GM18526 (cell line): ENCODE results near the gene PPP1R3G.

ENCODE experiments used
- POLR2A ChIP-seq: IDR thresholded peaks from 3 replicates; pipeline ENCODE4 v1.6.1; 2011; ENCODE audit not compliant: insufficient read length; ENCODE audit errors: extremely low read depth

PPP1R3G gene

DNA sequence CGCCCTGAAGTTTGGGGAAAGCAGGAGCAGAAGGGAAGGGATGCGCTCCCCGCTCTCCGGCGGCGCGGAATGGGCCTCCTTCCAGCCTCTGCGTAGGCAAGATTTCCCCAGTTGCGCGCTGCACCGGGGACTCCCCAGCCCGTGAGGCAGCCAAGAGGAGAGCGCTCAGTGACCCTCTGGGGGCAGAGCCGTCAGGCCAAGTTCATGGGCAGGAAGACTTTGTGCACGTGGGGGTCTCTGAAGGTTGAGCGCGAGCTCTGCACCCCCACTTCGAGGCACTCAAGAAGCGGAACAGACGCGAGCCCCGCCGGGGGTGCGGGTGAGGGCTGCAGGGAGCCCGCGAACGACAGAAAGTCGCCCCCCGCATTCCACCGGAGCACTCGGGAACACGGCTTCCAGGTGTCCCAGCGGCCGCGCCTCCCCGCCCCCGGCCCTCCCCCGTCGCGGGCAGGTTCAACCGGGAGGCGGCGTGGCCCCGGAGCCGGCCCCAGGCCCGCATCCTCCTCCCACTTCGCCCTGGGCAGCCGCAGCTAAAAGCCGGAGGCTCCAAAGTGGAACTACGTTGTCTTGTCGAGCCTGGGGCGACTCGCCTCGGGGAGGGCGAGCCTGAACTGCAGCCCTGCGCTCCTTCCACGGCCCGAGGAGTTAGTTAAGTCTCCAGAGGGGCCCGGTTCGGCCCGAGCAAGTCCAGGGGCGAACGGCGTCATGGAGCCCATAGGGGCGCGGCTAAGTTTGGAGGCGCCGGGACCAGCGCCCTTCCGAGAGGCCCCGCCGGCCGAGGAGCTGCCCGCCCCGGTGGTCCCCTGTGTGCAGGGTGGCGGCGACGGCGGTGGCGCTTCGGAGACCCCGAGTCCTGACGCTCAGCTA lies at the start of gene PPP1R3G:
Gene PPP1R3G (plus strand): TSS at position 561 of the 867 bp plus-strand sequence. CDS start 145 bp downstream, at position 706.
- TF ChIP-seq POLR2A, result no peak

DNA sequence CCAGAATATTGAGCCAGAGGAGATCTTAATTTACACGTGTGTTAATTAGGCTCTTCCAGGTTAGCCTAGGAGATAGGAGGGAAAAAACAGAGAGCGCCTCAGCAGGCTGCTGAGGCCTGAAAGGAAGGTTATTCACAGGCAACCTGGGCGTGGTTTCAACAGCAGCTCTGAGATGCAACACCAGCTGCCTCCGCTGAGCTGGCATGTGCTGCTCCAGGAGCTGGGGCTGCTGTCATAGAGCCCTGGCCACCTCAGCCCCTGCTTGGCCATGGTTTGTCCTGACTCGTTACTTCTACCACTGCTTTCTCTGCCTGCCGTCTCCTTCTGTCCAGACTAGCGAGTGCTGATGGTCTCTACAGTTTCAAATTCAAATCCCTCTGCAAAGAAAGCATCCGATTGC lies 48.9 kb upstream of the PPP1R3G start:
- no peak for TF ChIP-seq POLR2A

DNA sequence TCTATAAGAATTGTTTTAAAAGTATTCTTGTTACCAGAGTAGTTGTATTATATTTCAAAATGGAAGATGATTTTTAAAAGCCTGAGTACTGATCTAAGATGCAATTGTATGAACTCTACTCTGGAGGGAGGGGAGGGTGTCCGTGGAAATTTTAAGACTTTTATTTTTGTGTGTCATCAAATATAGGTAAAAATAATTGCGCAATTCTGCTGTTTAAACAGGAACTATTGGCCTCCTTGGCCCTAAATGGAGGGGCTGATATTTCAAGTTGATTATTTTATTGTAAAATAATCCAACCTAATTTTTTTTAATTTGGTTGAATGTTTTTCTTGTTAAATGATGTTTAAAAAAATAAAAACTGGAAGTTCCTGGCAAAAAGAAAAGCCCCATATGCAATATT lies 43.2 kb upstream of the PPP1R3G start:
- no peak for TF ChIP-seq POLR2A

DNA sequence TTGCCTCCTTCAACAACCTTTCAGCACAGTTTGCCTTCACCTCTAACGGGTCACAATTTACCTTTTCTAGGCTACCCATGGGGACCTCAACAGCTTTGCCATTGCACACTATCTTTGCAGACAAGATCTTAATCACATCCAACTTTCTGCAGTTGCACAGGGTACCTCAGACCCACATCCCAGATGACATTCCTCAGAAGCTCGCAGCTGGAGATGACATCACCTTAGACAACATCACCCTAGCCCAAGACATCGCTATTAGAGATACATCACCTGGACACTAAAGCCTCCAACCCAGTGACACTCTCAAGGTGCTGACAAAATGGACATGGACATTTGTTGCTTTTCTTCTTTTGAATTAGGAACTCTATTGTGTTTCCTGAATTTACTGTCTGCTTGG lies 42.7 kb upstream of the PPP1R3G start:
- TF ChIP-seq POLR2A, result no peak

DNA sequence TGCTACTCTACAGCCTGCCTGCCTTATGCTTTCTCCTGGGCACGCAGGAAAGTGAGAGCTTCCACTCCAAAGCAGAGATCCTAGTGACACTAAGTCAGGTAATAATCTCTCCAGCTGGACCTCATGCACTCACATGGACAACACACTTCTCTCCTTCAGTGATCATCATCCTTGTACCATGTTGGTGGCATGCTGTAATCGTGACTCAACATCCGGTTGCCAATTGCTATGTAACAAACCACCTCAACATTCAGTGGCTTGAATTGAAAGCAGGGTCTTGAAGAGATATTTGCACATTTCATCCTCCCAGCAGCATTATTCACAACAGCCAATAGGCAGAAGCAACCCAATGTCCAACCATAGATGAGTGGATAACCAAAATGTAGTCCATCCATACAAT lies 40.3 kb upstream of the PPP1R3G start:
- no peak for TF ChIP-seq POLR2A

DNA sequence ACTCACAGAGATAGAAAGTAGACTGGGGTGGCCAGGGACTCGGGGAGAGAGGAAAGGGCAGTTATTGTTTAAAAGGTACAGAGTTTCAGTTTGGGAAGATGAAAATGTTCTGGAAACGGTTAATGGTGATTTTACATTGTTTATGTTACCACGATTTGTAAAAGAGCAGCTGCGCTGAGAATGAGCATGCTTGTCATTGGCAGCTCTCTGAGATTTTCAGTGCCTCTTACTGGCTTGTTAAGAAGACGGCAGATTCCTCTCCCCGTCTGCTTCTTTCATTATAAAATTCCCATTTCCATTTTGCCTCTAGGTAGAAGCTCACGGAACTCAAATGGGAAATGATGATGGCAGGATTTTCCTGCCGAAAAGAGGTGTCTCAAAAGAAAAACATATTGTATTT lies 39.7 kb upstream of the PPP1R3G start:
- TF ChIP-seq POLR2A, result no peak

DNA sequence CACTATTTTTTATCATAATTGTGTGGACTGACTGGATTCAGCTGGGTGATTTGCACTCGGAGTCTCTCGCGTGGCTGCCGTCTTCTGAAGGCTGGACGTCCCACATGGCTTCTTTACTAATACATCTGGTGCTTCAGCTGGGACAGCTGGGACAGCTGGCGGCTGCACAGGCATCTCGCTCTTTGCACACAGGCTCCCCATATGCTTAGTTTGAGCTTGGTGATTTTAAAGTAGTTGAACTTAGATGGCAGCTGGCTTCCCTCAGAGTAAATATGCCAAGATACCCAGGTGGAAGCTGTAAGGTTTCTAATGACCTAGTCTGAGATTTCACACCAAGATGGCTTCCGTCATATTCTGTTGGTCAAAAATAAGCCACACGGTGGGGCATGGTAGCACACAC lies 38.7 kb upstream of the PPP1R3G start:
- no peak for TF ChIP-seq POLR2A

DNA sequence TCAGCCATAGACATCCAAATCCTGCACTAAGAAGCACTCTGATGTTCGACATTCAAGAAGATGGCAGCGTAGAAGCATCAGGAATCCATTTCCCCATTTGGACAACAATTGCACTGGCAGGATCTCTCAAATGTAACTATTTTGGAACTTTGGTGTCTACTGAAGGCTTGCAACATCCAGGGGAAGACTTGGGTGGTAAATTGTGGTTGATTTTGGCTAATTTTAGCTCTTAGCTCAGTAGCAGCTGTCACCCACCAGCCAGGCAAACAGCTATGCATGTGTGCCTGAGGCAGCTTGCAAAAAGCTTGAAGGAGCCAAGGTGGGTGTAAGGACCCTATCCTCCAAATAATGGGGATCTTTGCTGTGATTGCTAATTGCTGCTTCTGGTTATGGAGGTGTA lies 35.1 kb upstream of the PPP1R3G start:
- no peak for TF ChIP-seq POLR2A

DNA sequence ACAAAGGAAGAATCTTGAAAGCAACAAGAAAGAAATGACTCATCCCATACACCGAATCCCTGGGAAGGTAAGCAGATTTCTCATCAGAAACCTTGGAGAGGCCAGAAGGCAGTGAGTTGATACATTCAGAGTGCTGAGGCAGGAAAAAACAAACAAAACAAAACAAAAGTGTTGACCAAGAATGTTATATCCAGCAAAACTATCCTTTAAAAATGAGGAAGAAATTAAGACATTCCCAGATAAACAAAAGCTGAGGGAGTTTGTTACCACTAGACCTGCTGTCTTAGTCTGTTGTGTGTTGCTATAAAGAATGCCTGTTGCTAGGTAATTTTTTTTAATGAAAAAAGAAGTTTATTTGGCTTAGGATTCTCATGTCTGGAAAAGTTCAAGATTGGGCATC lies 33.7 kb upstream of the PPP1R3G start:
- no peak for TF ChIP-seq POLR2A

DNA sequence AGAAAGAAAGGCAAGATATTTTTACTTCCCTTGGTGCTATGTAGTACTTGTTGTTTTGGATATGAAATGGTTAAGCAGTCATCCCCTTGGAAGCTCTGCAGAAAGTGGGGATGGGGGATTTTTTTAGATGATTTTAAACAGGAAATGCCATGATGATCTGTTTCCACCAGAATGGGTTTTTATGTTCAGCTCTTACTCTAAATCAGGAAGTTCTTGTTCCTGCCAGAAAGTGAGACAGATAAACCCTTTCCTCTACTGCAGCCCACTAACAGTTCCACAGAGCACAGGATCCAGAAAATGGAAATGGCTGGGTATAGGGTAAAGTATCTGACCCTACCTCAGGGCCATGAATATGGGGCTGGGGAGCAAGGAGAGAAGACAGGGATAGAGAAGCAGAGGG lies 32.1 kb upstream of the PPP1R3G start:
- no peak for TF ChIP-seq POLR2A

DNA sequence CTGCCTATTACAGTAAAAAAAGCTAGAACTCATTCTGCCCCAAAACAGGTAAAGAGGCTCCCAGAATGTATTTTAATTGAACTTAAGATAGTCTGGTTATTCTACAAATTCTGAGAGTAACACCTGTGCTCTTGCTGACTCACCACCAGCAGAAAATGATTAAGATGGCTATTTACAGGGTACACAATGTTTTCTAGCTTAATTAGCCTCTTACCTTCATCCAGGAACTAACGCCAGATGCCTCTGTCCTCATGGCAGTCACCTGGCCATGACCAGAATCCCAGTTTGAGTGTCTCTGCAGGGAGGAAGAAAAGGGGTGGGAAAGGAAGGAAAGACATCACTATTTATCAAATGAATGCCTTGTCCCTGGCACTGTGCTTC lies 31.3 kb upstream of the PPP1R3G start:
- no peak for TF ChIP-seq POLR2A

DNA sequence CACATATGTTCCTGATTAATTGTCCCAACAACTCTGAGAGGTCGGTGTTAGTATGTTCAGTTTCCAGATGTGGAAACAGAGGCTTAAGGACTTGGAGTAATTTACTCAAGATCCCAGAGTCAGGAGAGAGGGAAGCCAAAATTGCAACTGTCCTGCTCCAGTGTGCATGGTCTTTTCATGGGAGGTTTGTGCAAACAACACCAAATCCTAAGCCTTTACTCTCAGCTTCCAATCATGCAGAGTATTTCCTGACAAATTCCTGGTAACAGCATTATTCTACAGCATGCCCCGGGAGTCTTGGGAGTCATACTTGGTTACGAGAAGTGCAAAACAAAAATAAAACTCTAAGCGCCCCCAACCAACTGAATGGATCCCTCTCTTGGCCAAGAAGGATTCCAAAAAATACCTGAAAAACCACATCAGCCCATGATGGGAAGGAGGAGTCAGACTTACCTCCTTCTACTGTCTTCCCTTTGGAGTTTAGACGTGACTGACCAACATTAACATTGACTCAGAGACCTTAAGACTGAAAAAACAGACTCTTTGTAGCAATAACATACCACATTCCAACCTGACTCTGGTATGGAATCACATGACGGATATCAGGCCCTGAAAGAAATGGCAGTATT lies 30.8 kb upstream of the PPP1R3G start:
- no peak for TF ChIP-seq POLR2A

DNA sequence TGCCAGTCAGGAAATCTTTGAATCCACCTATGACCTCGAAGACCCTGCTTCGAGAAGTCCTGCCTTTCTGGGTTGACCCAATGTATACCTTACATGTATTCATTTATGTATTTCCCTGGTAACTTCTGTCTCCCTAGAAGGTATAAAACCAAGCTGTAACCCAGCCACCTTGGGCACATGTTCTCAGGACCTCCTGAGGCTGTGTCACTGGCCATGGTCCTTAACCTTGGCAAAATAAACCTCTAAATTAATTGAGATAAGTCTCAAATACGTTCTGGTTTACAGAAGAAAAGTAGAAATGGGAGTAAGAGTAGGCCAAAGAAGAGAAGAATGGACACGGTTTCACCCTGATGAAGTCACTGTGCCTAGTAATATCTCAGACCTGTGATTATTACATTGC lies 30.0 kb upstream of the PPP1R3G start:
- TF ChIP-seq POLR2A, result no peak

DNA sequence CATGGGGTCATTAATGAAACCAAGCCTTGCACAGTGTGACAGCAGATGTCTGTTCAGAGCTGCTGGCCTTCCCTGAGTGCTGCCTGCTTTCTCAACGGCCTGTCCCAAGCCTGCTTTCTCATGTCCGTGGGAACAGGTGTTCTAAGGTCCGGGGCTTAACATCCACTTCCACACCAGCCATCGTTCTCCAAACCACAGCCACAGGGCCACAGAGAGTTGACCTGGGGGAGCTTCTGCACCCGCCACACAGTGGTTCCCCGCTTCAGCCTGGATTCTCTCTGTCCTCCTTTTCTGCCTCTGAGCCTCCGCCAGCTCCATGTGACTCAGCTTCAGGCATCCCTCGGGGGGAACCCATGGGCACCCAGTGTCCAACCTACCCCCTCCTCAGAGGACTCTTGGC lies 26.9 kb upstream of the PPP1R3G start:
- TF ChIP-seq POLR2A, result no peak

DNA sequence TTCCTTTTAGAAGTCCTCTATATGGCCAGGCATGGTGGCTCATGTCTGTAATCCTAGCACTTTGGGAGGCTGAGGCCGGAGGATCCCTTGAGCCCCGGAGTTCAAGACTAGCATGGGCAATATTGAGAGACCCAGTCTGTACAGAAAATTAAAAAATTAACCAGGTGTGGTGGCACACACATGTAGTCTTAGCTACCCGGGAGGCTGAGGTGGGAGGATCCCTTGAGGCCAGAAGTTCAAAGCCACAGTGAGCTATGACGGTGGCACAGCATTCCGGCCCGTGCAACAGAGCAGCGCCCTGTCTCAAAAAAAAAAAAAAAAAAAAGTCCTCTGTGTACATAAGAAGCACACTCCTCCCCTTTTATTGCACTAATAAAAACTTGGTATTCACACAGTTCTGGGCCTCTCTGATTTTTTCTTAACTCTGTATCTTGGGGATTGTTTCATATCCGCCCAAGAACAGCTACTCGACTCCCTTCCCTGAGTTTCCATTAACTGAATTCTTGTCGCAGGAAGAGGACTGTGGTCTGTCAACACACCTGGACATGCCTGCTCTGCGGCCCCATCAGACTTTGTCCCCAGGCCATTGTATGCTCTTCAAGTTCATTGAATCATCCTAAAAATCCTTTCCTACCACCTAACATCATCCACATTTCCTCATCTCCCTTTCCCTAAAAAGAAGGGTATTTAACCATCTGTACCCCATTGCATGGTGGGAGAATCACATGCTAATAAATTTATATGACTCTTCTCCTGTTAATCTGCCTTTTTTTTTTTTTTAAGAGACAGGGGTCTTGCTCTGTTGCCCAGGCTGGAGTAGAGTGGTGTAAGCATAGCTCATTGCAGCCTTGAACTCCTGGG lies 25.9 kb upstream of the PPP1R3G start:
- no peak for TF ChIP-seq POLR2A

DNA sequence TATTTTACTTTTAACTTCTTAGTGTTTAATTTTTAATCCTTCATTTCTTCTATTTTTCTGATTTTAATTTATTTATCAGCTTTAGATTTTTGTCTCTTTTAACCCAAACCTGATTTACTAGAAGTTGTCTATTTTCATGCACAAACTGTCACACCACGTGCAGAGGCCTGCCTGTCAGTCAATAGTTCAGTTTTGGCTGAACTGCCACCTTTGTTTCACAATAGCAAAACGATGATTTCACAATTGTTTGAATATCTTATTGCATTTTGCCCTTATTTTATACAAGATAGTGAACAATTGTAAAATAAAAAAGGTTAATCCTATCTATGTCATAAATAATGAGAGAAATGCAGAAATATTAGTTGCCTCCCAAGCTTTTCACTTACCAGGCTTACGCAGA lies 24.0 kb upstream of the PPP1R3G start:
- no peak for TF ChIP-seq POLR2A
